GM10266 (cell line): Measurements from ENCODE around the gene ADAM15.
A peak's percentile ranks its signal among the peaks of the same experiment; 100 is the strongest.

Experiments
- DNase-seq: peaks from one replicate; pipeline ENCODE4 v3.0.0; 2012; ENCODE audit errors: extremely low spot score
- CTCF ChIP-seq: IDR thresholded peaks from 2 replicates; pipeline ENCODE4 v1.5.1; 2012; ENCODE audit warnings: mild to moderate bottlenecking, low read depth; ENCODE audit not compliant: control insufficient read depth, insufficient read depth; ENCODE audit errors: missing control alignments

ADAM15 gene

GRCh38 chr1:155081472-155082300 lies 30.6 kb downstream of the ADAM15 start:
- no peak for DNase-seq
- no peak for TF ChIP-seq CTCF

- DNase-seq = no peak
- no peak for TF ChIP-seq CTCF
These were observed 31.4 kb downstream of the ADAM15 start for GRCh38 chr1:155082301-155083051.

DNA sequence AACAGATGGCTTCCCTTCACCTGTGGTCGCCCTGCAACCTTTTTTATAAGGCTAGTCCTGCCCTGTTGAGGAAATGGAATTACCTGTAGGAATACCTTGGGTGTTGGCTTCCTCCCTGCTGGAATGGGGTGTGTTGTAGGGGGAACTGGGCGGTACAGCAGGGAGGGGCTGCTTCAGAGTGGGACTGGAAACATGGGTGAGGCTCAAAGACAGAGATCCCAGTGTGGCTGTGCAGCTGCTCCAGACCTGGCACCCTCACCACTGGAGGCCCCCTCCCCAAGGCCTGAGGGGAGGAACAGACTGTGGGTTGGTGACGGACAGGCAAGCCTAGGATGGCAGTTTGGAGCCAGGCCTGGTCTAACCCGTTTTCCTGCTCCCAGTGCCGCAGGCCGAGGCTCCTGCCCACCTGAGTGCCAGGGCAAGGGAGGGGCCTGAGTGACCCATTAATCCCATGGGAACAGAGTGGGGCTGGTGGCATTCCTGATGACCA lies 32.0 kb downstream of the ADAM15 start:
- no peak for DNase-seq
- no peak for TF ChIP-seq CTCF

DNA sequence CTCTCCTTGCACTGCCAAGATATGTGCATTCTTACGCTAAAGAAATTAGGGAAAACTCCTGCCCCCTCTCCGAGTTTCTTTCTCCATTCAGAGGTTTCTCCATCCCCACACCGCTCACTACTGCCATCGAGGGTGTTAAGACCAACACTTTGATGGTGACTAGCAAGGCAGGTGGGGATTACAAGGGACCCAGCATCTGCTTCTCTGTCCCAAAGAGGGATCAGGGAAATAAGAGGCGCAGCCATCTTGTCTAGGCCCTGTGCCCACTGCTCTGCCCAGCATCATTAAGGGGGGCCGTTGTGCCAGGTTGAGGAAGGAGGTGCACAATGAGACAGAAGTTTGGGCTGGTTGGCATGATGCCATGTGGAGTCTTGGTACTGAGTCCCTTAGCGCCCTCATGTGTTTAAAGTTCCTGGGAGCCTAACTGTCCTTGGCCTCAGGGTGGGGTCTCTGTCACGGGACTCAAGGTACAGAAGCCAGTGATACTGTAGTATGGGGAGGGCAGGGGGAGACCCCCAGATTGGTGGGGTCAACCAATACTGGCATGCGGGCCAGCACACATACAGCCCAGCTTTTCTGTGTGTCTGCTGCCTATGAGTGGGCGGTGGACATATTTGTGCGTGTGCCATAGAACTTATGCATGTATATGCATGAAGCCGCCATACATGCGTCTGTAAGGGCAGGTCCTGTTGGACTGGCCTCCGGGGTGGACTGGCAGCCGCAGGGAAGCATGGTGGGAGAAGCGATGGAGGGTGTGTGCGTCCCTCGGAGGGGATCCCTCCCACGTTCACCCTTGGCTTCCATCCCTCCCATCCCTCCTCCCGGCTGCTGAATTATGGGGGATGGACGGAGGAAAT lies 33.0 kb downstream of the ADAM15 start:
- DNase-seq = no peak
- peak; percentile 41 for TF ChIP-seq CTCF

DNA sequence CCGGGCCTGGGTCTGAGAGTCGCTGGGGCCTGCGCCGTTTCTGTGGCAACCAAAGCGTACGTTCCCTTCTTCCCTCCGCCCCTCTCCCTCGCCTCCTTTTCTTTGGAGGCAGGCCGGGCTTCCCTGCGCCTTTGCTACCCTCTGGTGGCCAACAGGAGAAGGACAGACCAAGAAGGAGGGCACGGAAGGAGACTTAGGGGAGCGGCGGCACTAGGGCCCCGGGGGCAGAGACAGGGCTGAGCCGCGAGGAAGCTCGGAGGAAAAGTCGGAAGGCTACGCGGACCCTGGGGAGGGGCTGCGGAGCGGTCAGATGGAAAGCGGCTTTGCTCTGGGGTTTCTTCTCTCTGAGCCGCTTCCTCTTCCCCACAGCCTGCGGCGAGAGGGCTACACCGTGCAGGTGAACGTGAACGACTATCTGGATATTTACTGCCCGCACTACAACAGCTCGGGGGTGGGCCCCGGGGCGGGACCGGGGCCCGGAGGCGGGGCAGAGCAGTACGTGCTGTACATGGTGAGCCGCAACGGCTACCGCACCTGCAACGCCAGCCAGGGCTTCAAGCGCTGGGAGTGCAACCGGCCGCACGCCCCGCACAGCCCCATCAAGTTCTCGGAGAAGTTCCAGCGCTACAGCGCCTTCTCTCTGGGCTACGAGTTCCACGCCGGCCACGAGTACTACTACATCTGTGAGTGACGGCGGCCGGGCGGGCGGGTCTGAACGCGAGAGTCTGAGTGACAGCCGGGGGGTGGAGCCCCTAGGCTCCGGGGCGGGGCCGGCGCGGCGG lies 33.8 kb downstream of the ADAM15 start:
- peak; percentile 97 for TF ChIP-seq CTCF
- DNase-seq = peak; percentile 97

- DNase-seq = peak; percentile 56
- TF ChIP-seq CTCF = no peak
These were observed 34.5 kb downstream of the ADAM15 start for GRCh38 chr1:155085504-155086127.
